ENCODE results near the gene LSM3.

The LSM3 gene

DNA sequence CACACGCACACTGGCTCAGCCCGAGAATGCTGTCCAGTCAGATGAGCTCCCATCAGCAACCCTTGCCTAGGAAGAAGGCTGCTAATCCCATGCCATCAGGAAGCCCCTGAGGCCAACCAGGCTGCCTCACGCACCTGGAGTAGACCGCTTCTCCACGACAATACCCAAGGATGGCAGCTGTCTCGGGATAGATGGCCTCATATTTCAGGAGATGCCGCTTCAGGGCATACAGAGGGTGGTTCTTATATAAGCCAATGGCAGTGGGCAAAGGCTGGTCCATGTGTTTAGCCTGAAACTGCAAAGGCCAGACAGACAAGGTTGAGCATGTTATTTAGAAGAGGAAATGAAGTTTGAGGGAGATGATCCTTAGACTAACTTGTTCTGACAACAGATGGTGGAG is 22.4 kb upstream of the LSM3 start:
- no peak overlapping the region for H3K9ac ChIP-seq (ENCODE audit: low read depth in 1 of 2, low read length in 2 of 2)
- no peaks in the 10 kb centered on the region for H3K27me3 ChIP-seq (ENCODE audit: control insufficient read depth in 1 of 2, insufficient read depth in 2 of 2, low read length in 2 of 2)
- H3K4me1 ChIP-seq (ENCODE audit: control insufficient read depth in 1 of 2, insufficient read depth in 2 of 2, low read length in 2 of 2), result peaks cover 0 to 8% of the 10 kb centered on the region in 2 donors
- peaks cover under 1 to 4% of the 10 kb centered on the region in 2 donors for H3K9me3 ChIP-seq (ENCODE audit: control insufficient read depth in 1 of 2, low read length in 2 of 2)
- H3K36me3 ChIP-seq (ENCODE audit: control insufficient read depth in 1 of 2, insufficient read depth in 2 of 2, low read length in 2 of 2), result peaks cover 57 to 92% of the 10 kb centered on the region in 2 donors
- no peak overlapping the region for H3K4me3 ChIP-seq (ENCODE audit: low read depth in 1 of 2, low read length in 2 of 2)
- no peak overlapping the region for H3K27ac ChIP-seq (ENCODE audit: low read depth, low read length)

DNA sequence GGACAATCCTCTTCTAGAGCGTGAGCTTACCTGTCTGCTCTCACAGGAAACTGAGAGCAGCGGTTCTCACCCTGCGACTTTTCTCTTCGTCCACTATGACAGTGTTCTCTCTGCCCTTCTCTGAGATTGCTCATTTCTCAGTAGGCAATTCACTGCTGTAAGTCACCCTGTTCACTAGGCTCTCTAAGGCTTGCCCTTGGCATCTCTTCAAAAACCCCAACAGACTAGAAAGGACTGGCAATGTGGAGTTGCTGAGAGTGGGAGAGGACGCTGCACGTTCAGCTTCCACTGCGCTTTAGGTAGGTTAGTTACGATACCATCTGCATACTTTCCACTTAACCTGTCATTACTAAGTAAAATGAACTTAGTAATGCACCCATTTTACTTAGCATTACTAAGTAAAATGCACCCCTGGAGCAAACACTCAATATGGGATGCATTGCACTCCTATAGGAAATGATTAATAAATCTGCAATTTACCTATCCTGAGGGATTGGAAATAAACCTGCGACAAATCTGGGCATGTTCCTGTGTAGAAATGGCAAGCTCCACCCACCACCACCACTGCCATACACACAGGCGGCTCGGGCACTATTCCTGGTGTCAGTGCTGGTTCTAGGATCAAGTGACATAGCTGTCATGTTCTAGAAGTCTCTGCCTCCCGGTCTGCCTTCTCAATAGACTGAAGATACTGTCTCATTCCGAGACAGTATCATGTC is 21.6 kb upstream of the LSM3 start:
- H3K4me1 ChIP-seq (ENCODE audit: control insufficient read depth in 1 of 2, insufficient read depth in 2 of 2, low read length in 2 of 2), result peaks cover 0 to 8% of the 10 kb centered on the region in 2 donors
- peaks cover 8 to 12% of the 10 kb centered on the region in 2 donors for H3K9me3 ChIP-seq (ENCODE audit: control insufficient read depth in 1 of 2, low read length in 2 of 2)
- peaks cover 63 to 92% of the 10 kb centered on the region in 2 donors for H3K36me3 ChIP-seq (ENCODE audit: control insufficient read depth in 1 of 2, insufficient read depth in 2 of 2, low read length in 2 of 2)
- no peak overlapping the region for H3K4me3 ChIP-seq (ENCODE audit: low read depth in 1 of 2, low read length in 2 of 2)
- H3K9ac ChIP-seq (ENCODE audit: low read depth in 1 of 2, low read length in 2 of 2), result no peak overlapping the region
- no peaks in the 10 kb centered on the region for H3K27me3 ChIP-seq (ENCODE audit: control insufficient read depth in 1 of 2, insufficient read depth in 2 of 2, low read length in 2 of 2)
- H3K27ac ChIP-seq (ENCODE audit: low read depth, low read length), result no peak overlapping the region

DNA sequence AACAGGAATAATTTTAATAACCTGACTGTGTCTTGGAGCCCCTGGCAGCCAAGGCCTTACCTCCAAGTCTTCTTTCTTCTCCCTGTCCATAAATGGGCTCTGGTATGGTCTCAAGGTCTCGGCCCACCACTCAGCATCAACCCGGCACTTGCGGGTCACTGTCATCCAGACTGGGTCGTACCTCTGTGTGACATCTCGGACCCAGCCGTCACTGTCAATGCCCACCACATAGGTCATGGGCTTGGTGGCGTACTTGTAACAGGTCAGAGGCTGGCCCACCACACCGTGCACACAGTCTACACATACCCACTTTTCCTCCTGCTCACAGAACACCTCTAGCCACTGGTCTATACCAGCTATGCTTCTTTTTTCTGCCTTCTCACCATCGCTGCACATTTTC is 20.7 kb upstream of the LSM3 start:
- Histone ChIP-seq H3K36me3 (ENCODE audit: control insufficient read depth in 1 of 2, insufficient read depth in 2 of 2, low read length in 2 of 2) (peaks cover 72 to 92% of the 10 kb centered on the region in 2 donors), H3K27ac (ENCODE audit: low read depth, low read length) (no peak overlapping the region), H3K4me3 (ENCODE audit: low read depth in 1 of 2, low read length in 2 of 2) (no peak overlapping the region)

DNA sequence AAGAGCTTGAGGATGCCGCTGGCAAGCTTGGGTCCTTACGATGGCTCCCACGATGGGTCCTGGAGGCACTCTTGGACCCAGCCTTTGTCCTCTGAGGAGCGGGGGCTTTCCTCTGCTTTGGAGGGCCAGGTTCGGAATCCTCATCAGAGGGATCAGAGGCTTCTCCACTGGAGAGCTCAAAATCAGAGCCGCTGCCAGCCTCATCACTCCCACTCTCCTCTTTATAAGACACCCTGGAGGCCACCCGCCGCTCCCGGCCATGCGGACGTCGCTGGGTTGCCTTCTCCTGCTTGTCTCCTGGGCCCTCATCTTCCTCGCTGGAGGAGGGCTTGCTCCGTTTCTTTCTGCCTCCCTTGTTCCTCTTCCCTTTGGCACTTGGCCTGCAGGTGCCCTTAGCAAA is 20.2 kb upstream of the LSM3 start:
- no peaks in the 10 kb centered on the region for H3K27me3 ChIP-seq (ENCODE audit: control insufficient read depth in 1 of 2, insufficient read depth in 2 of 2, low read length in 2 of 2)
- peaks cover 10 to 16% of the 10 kb centered on the region in 2 donors for H3K9me3 ChIP-seq (ENCODE audit: control insufficient read depth in 1 of 2, low read length in 2 of 2)
- H3K9ac ChIP-seq (ENCODE audit: low read depth in 1 of 2, low read length in 2 of 2), result no peak overlapping the region
- H3K36me3 ChIP-seq (ENCODE audit: control insufficient read depth in 1 of 2, insufficient read depth in 2 of 2, low read length in 2 of 2), result peaks cover 74 to 93% of the 10 kb centered on the region in 2 donors
- H3K4me1 ChIP-seq (ENCODE audit: control insufficient read depth in 1 of 2, insufficient read depth in 2 of 2, low read length in 2 of 2), result no peaks in the 10 kb centered on the region
- no peak overlapping the region for H3K4me3 ChIP-seq (ENCODE audit: low read depth in 1 of 2, low read length in 2 of 2)
- no peak overlapping the region for H3K27ac ChIP-seq (ENCODE audit: low read depth, low read length)

More for the DNA sequence above, 20.7 kb upstream of the LSM3 start:
- H3K27me3 ChIP-seq (ENCODE audit: control insufficient read depth in 1 of 2, insufficient read depth in 2 of 2, low read length in 2 of 2), result no peaks in the 10 kb centered on the region
- peaks cover 0 to 2% of the 10 kb centered on the region in 2 donors for H3K4me1 ChIP-seq (ENCODE audit: control insufficient read depth in 1 of 2, insufficient read depth in 2 of 2, low read length in 2 of 2)
- H3K9ac ChIP-seq (ENCODE audit: low read depth in 1 of 2, low read length in 2 of 2), result no peak overlapping the region
- peaks cover 10 to 16% of the 10 kb centered on the region in 2 donors for H3K9me3 ChIP-seq (ENCODE audit: control insufficient read depth in 1 of 2, low read length in 2 of 2)

DNA sequence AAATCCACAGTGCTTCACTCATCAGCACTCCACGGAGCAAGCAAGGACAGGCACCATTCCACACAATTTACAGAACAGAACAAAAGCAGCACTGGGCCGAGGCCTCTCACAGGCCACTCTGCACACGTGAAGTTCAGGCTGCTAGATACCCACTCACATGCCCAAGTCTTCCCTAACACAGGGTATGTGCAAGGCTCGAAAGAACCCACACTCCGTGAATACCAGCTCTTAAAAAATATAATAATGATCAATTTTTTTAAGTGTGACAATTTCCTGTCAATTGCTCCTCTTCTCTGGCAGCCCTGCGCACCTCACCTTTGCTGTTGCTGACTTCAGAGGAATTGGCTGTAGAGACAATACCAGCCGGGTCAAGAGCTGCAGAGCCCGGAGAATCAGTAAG is 19.2 kb upstream of the LSM3 start:
- H3K9me3 ChIP-seq (ENCODE audit: control insufficient read depth in 1 of 2, low read length in 2 of 2), result peaks cover 10 to 16% of the 10 kb centered on the region in 2 donors
- no peak overlapping the region for H3K27ac ChIP-seq (ENCODE audit: low read depth, low read length)
- H3K9ac ChIP-seq (ENCODE audit: low read depth in 1 of 2, low read length in 2 of 2), result no peak overlapping the region
- no peak overlapping the region for H3K4me3 ChIP-seq (ENCODE audit: low read depth in 1 of 2, low read length in 2 of 2)
- peaks cover 75 to 93% of the 10 kb centered on the region in 2 donors for H3K36me3 ChIP-seq (ENCODE audit: control insufficient read depth in 1 of 2, insufficient read depth in 2 of 2, low read length in 2 of 2)
- H3K27me3 ChIP-seq (ENCODE audit: control insufficient read depth in 1 of 2, insufficient read depth in 2 of 2, low read length in 2 of 2), result no peaks in the 10 kb centered on the region
- no peaks in the 10 kb centered on the region for H3K4me1 ChIP-seq (ENCODE audit: control insufficient read depth in 1 of 2, insufficient read depth in 2 of 2, low read length in 2 of 2)

DNA sequence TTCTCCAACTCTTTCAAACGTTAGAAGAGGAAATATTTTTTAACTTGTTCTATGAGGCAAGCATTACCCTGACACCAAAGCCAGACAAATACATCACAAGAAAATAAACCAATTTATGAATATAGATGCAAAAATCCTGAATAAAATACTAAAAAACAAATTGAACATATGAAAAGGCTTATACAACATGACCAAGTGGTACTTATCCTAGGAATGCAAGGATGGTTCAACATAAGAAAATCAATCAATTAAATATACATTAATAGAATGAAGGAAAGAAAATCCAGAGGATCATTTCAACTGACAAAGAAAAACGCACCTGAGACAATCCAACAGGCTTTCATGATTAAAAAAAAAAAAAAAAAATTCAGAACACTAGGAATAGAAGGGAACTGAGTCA is 17.3 kb upstream of the LSM3 start:
- Histone ChIP-seq H3K36me3 (ENCODE audit: control insufficient read depth in 1 of 2, insufficient read depth in 2 of 2, low read length in 2 of 2) (peaks cover 78 to 100% of the 10 kb centered on the region in 2 donors), H3K4me3 (ENCODE audit: low read depth in 1 of 2, low read length in 2 of 2) (no peak overlapping the region), H3K9ac (ENCODE audit: low read depth in 1 of 2, low read length in 2 of 2) (no peak overlapping the region), H3K27ac (ENCODE audit: low read depth, low read length) (no peak overlapping the region), H3K27me3 (ENCODE audit: control insufficient read depth in 1 of 2, insufficient read depth in 2 of 2, low read length in 2 of 2) (no peaks in the 10 kb centered on the region), H3K4me1 (ENCODE audit: control insufficient read depth in 1 of 2, insufficient read depth in 2 of 2, low read length in 2 of 2) (no peaks in the 10 kb centered on the region), H3K9me3 (ENCODE audit: control insufficient read depth in 1 of 2, low read length in 2 of 2) (peaks cover 10 to 16% of the 10 kb centered on the region in 2 donors)

DNA sequence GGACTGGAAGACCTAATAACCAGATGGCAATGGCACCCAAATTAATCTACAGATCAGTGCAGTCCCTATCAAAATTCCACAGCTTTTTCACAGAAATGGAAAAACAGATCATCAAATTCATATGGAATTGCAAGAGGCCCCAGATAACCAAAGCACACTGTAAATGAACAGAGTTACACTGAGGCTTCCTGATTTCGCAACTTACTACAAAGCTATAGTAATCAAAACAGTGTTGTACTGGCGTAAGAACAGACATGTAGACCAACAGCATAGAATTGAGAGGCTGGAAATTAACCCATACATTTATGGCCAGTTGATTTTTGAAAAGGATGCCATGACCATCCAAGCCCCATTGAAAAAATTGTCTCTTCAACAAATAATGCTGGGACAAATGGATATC is 16.4 kb upstream of the LSM3 start:
- H3K27ac ChIP-seq (ENCODE audit: low read depth, low read length), result no peak overlapping the region
- H3K4me3 ChIP-seq (ENCODE audit: low read depth in 1 of 2, low read length in 2 of 2), result no peak overlapping the region
- H3K27me3 ChIP-seq (ENCODE audit: control insufficient read depth in 1 of 2, insufficient read depth in 2 of 2, low read length in 2 of 2), result no peaks in the 10 kb centered on the region
- no peak overlapping the region for H3K9ac ChIP-seq (ENCODE audit: low read depth in 1 of 2, low read length in 2 of 2)
- H3K36me3 ChIP-seq (ENCODE audit: control insufficient read depth in 1 of 2, insufficient read depth in 2 of 2, low read length in 2 of 2), result peaks cover 77 to 99% of the 10 kb centered on the region in 2 donors
- H3K9me3 ChIP-seq (ENCODE audit: control insufficient read depth in 1 of 2, low read length in 2 of 2), result peaks cover 10 to 16% of the 10 kb centered on the region in 2 donors
- no peaks in the 10 kb centered on the region for H3K4me1 ChIP-seq (ENCODE audit: control insufficient read depth in 1 of 2, insufficient read depth in 2 of 2, low read length in 2 of 2)

DNA sequence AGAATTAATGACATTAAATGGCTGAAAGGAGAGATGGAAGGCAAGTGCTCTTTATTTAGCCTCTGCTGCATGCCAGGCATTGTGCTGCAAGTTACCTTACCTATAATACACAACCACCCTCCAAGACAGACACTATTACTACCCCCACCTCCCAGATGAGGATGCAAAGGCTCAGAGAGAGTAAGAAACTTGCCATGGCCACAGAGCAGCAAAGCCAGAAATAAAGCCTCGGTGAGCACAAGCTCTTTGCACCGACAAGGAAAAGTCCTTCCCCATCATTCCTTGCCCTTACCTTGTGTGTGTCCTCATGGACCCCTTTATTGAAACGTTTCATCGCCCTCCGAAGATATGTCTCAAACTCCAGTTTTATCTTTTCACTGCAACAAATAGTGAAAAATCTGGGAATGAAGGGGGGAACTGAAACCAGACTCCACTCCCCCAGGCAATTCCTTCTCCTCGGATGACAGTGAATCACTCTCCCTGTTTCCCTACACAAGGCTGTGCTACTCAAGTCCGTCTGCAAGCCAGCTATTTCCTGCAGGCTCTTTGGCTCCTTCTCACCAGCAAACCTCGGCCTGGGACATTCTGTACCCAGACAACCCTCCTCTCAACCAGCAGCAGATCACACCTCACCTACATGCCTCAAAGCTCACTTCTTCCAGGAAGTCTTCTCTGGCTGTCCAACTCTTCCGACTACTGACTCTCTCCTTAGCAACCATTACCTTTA is 11.6 kb upstream of the LSM3 start:
- Histone ChIP-seq H3K9ac (ENCODE audit: low read depth in 1 of 2, low read length in 2 of 2) (no peak overlapping the region), H3K4me3 (ENCODE audit: low read depth in 1 of 2, low read length in 2 of 2) (no peak overlapping the region), H3K36me3 (ENCODE audit: control insufficient read depth in 1 of 2, insufficient read depth in 2 of 2, low read length in 2 of 2) (peaks cover 74 to 99% of the 10 kb centered on the region in 2 donors), H3K9me3 (ENCODE audit: control insufficient read depth in 1 of 2, low read length in 2 of 2) (peaks cover 1 to 4% of the 10 kb centered on the region in 2 donors), H3K27ac (ENCODE audit: low read depth, low read length) (no peak overlapping the region), H3K27me3 (ENCODE audit: control insufficient read depth in 1 of 2, insufficient read depth in 2 of 2, low read length in 2 of 2) (no peaks in the 10 kb centered on the region), H3K4me1 (ENCODE audit: control insufficient read depth in 1 of 2, insufficient read depth in 2 of 2, low read length in 2 of 2) (no peaks in the 10 kb centered on the region)

DNA sequence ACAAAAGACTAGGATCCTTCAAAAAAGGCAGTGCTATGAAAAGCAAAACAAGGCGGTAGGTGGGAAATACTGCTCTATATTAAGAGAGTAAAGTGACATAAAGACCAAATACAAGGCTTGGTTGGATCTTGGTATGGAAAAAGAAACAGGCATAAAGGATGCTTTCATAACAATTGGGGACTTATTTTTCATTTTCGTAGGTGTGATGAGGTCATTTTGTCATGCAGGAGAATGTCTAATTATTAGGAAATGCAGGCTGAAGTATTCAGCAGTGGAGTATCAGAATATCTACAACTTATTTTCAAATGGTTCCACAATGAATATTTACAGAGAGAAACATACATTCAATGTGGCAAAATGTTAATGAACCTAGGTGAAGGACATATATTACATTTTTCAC is 9.2 kb upstream of the LSM3 start:
- no peak overlapping the region for H3K27ac ChIP-seq (ENCODE audit: low read depth, low read length)
- peaks cover 58 to 85% of the 10 kb centered on the region in 2 donors for H3K36me3 ChIP-seq (ENCODE audit: control insufficient read depth in 1 of 2, insufficient read depth in 2 of 2, low read length in 2 of 2)
- H3K9ac ChIP-seq (ENCODE audit: low read depth in 1 of 2, low read length in 2 of 2), result no peak overlapping the region
- peaks cover 0 to under 1% of the 10 kb centered on the region in 2 donors for H3K4me1 ChIP-seq (ENCODE audit: control insufficient read depth in 1 of 2, insufficient read depth in 2 of 2, low read length in 2 of 2)
- no peaks in the 10 kb centered on the region for H3K27me3 ChIP-seq (ENCODE audit: control insufficient read depth in 1 of 2, insufficient read depth in 2 of 2, low read length in 2 of 2)
- no peak overlapping the region for H3K4me3 ChIP-seq (ENCODE audit: low read depth in 1 of 2, low read length in 2 of 2)
- H3K9me3 ChIP-seq (ENCODE audit: control insufficient read depth in 1 of 2, low read length in 2 of 2), result no peaks in the 10 kb centered on the region

DNA sequence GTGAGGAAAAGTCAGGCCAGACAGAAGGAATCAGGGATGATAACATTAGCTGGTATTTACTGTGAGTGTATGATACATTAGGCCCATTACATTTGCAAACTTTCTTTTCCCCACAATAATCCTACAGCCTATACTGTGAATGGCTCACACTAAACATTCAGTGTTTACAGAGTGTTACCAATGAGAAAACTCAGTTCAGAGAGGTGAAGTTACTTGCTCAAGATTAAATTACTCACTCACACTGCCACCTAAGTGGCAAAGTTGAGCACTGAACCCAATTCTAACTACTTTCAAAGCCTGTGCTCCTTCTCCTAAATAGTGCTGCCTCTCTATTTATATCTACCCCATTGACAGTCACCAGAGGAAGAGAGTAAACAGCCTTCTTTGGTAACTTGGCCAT is 8.7 kb upstream of the LSM3 start:
- Histone ChIP-seq H3K9ac (ENCODE audit: low read depth in 1 of 2, low read length in 2 of 2) (no peak overlapping the region), H3K4me1 (ENCODE audit: control insufficient read depth in 1 of 2, insufficient read depth in 2 of 2, low read length in 2 of 2) (peaks cover under 1 to 5% of the 10 kb centered on the region in 2 donors), H3K4me3 (ENCODE audit: low read depth in 1 of 2, low read length in 2 of 2) (no peak overlapping the region), H3K27me3 (ENCODE audit: control insufficient read depth in 1 of 2, insufficient read depth in 2 of 2, low read length in 2 of 2) (no peaks in the 10 kb centered on the region), H3K27ac (ENCODE audit: low read depth, low read length) (no peak overlapping the region), H3K9me3 (ENCODE audit: control insufficient read depth in 1 of 2, low read length in 2 of 2) (no peaks in the 10 kb centered on the region), H3K36me3 (ENCODE audit: control insufficient read depth in 1 of 2, insufficient read depth in 2 of 2, low read length in 2 of 2) (peaks cover 54 to 80% of the 10 kb centered on the region in 2 donors)
